Mesothelial cell of epicardium (in vitro differentiated cells): ENCODE measurements around the gene DNM3. TPM values are rescaled to one million over a fixed set of nuclear protein-coding genes. Genes with fewer than 3 reads are reported as not detected.

Experiments used
- DNase-seq, 2 experiments: peaks; one replicate each; pipeline ENCODE4 v3.0.0; 2021; ENCODE audit warnings: low spot score in 2 of 2; ENCODE audit not compliant: unreplicated experiment in 2 of 2
- H3K27ac Mint-ChIP-seq: 2 replicates; pipeline ENCODE4 v1.8.0; 2021; ENCODE audit warnings: mixed read lengths
- H3K27me3 Mint-ChIP-seq: 2 replicates; pipeline ENCODE4 v1.8.0; 2021; ENCODE audit warnings: low read depth, mixed read lengths
- H3K36me3 Mint-ChIP-seq: 2 replicates; pipeline ENCODE4 v1.8.0; 2021; ENCODE audit warnings: mixed read lengths
- H3K4me1 Mint-ChIP-seq: 2 replicates; pipeline ENCODE4 v1.8.0; 2021; ENCODE audit warnings: mixed read lengths
- H3K4me3 Mint-ChIP-seq: 2 replicates; pipeline ENCODE4 v1.8.0; 2021; ENCODE audit warnings: mild to moderate bottlenecking, moderate library complexity, mixed read lengths
- H3K9me3 Mint-ChIP-seq: 2 replicates; pipeline ENCODE4 v1.8.0; 2021; ENCODE audit warnings: mixed read lengths
- CTCF ChIP-seq: fragments of 200-600 bp; sonication (generic); IDR thresholded peaks from one replicate; pipeline ENCODE4 v1.5.0; 2021; ENCODE audit warnings: antibody characterized with exemption; ENCODE audit not compliant: unreplicated experiment
- total RNA-seq: library from RNA; stranded (reverse); gene quantifications from 3 replicates; pipeline ENCODE4 v1.2.1, GENCODE V29; 2021

The DNM3 gene
- total RNA-seq, 1 donor from 2014 or later, result 5.0 TPM

GRCh38 chr1:172344444-172344843 lies 503.1 kb downstream of the DNM3 start:
- H3K27ac Mint-ChIP-seq, result peak overlapping the region; percentile 97
- no peak for TF ChIP-seq CTCF
- no peak for DNase-seq
- peaks cover 25% of the 10 kb centered on the region for H3K9me3 Mint-ChIP-seq
- H3K4me1 Mint-ChIP-seq, result peaks cover 27% of the 10 kb centered on the region
- H3K36me3 Mint-ChIP-seq, result peaks cover 24% of the 10 kb centered on the region
- no peaks in the 10 kb centered on the region for H3K27me3 Mint-ChIP-seq
- H3K4me3 Mint-ChIP-seq, result no peak overlapping the region

- TF ChIP-seq CTCF, result no peak
- Mint-ChIP-seq H3K36me3 (peaks cover 24% of the 10 kb centered on the region), H3K4me1 (peaks cover 31% of the 10 kb centered on the region), H3K9me3 (peaks cover 25% of the 10 kb centered on the region), H3K4me3 (no peak overlapping the region), H3K27me3 (no peaks in the 10 kb centered on the region), H3K27ac (peak overlapping the region; percentile 97)
- DNase-seq, result no peak
Observed at GRCh38 chr1:172345077-172345476, 503.8 kb downstream of the DNM3 start.

- Mint-ChIP-seq H3K27ac (no peak overlapping the region), H3K4me3 (no peak overlapping the region), H3K36me3 (peaks cover 24% of the 10 kb centered on the region), H3K27me3 (no peaks in the 10 kb centered on the region), H3K9me3 (peaks cover 25% of the 10 kb centered on the region), H3K4me1 (peaks cover 47% of the 10 kb centered on the region)
- TF ChIP-seq CTCF, result no peak
- no peak for DNase-seq
Observed at GRCh38 chr1:172347416-172347815, 506.1 kb downstream of the DNM3 start.

GRCh38 chr1:172350856-172351255 lies 509.6 kb downstream of the DNM3 start:
- Mint-ChIP-seq H3K9me3 (peaks cover 21% of the 10 kb centered on the region), H3K36me3 (peaks cover 33% of the 10 kb centered on the region), H3K4me1 (peaks cover 51% of the 10 kb centered on the region), H3K4me3 (no peak overlapping the region), H3K27ac (peak overlapping the region; percentile 90), H3K27me3 (no peaks in the 10 kb centered on the region)
- TF ChIP-seq CTCF, result no peak
- DNase-seq, result no peak

- DNase-seq, result no peak
- Mint-ChIP-seq H3K36me3 (peaks cover 30% of the 10 kb centered on the region), H3K9me3 (peaks cover 17% of the 10 kb centered on the region), H3K27me3 (no peaks in the 10 kb centered on the region), H3K4me1 (peaks cover 55% of the 10 kb centered on the region), H3K4me3 (no peak overlapping the region), H3K27ac (peak overlapping the region; percentile 92)
- TF ChIP-seq CTCF, result no peak
Observed at GRCh38 chr1:172351346-172351745, 510.0 kb downstream of the DNM3 start.

GRCh38 chr1:172351754-172352161 lies 510.5 kb downstream of the DNM3 start:
- no peaks in the 10 kb centered on the region for H3K27me3 Mint-ChIP-seq
- no peak overlapping the region for H3K4me3 Mint-ChIP-seq
- H3K27ac Mint-ChIP-seq, result peak overlapping the region; percentile 92
- H3K36me3 Mint-ChIP-seq, result peaks cover 28% of the 10 kb centered on the region
- H3K9me3 Mint-ChIP-seq, result peaks cover 15% of the 10 kb centered on the region
- TF ChIP-seq CTCF, result no peak
- DNase-seq, result no peak
- H3K4me1 Mint-ChIP-seq, result peaks cover 59% of the 10 kb centered on the region
